Medulla oblongata (tissue), 1 donor: ENCODE results near the gene PTX3.

ENCODE experiments used
- DNase-seq: peaks from one replicate; pipeline ENCODE4 v3.0.0-alpha.2; 2015; ENCODE audit errors: extremely low spot score

Gene PTX3

DNA sequence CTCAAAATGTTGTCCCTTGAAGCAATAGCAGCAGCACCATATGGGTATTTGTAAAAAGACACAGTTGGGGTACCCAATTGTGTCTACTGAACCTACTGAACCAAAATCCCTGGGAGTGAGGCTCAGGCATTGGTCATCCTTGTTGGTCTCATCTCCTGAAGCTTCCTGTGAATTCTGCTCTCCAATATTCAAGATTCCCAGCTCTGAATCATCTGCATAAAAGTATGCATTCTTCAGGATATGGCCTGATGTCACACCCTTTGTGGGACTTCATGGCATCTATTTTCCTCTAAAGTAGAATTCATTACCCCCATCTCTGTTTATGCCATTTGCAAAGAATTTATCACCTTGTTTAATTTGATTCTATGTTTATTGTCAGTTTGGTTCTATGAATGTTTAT lies 13.3 kb upstream of the PTX3 start:
- DNase-seq: no peak

DNA sequence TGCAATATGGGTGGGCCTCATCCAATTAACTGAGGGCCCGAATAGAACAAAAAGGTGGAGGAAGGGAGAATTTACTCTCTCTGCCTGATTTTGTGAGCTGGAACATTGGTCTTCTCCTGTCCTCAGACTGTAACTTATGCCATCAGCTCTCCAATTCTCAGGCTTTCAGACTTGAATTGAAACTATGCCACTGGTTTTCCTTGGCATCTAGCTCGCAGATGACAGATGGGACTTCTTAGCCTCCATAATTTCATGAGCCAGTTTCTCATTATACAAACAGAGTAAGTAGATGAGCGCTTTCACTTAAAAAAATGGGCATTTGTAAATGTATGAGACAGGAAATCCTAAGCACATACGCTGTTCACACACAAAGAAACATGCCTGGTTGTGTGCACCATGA lies 8.7 kb upstream of the PTX3 start:
- no peak for DNase-seq

DNA sequence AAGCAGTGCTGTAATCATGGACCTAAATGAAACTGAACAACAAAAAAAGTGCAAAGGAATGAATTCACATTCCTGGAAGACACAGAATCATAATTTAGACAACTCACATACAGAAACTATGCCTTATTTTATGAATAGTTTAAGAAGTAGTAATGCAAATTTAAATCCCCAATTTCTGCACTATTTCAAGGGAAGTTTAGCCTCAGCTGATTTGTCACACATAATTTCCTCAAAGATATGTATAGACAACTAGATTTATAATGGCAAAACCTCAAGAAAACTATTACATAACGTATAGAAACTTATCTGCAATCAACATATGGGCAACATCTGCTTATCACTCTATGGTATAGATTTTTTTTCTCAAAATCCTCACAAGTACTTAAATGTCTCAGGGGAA lies 7.8 kb upstream of the PTX3 start:
- DNase-seq: no peak

DNA sequence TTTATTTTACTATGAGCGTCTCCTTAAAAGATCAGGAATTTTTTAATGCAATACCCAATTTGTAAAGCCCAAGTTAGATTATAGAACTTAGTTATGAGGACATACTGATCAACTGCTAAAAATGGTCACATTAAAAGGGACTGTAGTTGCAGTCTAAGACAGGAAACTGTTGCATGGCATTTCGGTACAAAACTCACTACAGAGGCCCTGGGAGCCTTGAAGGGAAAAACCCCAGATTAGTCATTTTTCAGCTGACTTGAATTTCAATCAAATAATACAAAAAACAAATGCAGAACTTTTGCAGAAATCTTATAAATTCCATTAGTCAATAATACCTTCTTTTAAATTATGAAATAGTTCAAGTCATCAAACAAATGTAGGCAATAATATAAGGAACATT lies 6.9 kb upstream of the PTX3 start:
- no peak for DNase-seq

DNA sequence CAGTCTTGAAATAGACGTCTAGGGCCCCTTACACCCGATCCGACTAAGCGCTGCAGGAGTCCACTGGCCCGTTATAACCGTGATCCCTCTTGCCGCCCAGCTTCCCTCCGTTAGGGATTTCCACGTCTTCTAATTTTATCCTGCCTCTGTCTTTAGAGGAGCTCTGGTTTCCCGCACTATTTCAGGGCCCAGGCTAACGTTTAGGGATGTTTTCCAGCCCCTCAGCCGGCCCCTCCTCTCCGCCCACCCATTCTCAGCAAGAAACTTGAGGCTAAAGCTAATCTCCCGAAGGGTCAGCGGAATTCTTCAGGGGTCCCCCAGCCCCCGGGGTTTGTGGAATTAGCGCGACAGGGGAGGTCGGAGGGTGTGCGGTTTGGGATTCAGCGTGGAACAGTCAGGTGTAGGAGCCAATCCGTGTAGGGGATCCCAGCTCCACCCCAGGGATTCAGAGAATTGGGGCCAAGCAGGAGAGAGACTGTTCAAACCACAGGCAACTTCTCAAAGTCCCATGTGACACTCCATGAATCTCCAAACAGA lies 1.6 kb downstream of the PTX3 start:
- DNase-seq: no peak

DNA sequence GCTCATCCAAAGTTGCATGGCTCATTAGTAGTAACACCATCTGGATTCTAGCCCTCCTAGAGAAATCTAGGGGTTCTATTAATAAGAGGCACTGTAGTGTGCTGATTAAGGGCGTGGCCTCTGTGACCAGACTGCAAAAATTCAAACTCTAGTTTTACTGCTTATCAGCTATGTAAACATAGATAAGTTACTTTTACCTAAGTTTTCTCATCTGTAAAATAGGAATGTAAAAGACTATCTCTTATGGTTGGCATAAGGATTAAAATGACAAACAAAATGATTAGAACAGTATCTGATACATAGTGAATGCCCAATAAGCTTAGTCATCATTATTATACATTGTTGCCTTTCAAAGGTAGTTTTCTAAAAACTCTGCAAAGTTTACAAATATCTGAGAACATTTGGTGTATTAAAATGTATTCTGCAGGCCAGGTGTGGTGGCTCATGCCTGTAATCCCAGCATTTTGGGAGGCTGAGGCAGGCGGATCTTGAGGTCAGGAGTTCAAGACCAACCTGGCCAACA lies 4.5 kb downstream of the PTX3 start:
- DNase-seq: no peak

DNA sequence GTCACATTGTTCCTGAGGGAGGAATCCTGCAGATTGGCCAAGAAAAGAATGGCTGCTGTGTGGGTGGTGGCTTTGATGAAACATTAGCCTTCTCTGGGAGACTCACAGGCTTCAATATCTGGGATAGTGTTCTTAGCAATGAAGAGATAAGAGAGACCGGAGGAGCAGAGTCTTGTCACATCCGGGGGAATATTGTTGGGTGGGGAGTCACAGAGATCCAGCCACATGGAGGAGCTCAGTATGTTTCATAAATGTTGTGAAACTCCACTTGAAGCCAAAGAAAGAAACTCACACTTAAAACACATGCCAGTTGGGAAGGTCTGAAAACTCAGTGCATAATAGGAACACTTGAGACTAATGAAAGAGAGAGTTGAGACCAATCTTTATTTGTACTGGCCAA lies 6.1 kb downstream of the PTX3 start:
- DNase-seq: no peak

DNA sequence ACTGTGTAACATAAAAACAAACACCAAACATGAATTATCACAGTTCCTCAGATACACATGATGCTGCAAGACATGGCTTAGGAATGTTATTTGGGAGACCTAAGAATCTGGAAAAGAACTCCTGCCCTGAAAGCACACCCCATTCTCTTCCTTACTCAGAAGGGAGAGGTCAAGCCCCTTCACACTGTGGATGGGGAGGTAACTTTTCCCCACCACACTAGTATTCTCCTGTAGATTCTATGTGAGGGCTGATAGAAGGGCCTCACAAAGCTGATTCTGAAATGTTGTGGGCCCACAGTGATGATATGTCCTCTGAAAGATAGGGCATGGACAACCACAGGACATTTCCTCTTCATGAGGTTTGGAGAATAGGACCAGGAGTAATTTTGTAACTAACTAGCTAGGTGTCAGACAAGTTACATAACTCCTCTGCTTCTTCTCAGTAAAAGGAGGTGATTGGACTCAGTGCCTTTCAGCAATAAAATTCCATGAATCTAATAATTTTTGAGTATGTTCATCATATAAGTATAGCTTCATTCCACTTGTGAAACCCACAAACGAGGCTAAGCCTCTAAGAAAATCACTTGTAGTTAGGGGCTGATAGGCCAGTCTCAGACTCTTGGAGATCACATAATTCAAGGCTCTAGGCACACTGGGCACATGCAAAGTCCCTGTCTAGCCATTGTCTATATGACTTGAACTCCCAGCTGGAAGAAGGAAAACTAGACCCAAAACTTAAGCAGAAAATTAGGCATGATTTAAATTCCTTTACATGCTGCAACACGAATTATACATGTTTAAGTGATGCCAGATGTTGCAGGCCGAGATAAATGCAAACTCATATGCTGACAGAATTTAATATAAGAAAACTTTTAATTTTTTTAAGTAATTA lies 7.5 kb downstream of the PTX3 start:
- no peak for DNase-seq

DNA sequence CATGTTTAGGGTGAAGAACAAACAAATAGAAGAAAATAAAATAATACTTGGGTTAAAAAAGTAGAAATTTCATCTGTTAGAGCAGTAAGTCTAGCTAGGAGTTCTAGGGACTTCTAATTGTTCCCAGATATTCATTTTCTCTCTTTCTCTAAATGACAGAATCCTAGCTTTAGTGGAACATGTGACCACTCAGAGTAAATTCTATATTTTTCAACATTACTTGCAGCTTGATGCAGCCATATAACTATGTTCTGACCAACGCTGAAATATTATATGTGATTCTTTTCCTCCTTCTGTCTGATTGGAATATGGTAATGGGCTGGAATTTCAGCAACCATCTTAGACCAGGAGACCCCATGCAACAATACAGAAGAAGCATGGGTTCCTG lies 8.1 kb downstream of the PTX3 start:
- no peak for DNase-seq

DNA sequence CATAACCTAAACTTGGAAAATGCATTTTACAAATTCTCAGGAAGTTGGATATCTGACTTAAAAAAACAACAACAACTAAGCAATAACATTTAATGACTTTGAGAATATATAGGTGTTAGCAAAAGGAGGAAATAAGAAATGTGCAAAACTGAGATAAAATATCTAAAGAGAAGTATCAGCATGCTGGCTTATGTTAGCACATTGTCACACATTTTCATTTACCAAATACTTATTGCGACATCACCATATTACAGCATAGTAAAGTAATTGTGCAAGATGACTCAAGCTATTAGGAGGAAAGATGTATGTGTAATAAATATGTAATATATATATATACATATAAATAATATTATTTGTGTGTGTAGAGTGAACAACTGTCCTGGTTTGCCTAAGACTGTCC lies 9.2 kb downstream of the PTX3 start:
- DNase-seq: no peak

DNA sequence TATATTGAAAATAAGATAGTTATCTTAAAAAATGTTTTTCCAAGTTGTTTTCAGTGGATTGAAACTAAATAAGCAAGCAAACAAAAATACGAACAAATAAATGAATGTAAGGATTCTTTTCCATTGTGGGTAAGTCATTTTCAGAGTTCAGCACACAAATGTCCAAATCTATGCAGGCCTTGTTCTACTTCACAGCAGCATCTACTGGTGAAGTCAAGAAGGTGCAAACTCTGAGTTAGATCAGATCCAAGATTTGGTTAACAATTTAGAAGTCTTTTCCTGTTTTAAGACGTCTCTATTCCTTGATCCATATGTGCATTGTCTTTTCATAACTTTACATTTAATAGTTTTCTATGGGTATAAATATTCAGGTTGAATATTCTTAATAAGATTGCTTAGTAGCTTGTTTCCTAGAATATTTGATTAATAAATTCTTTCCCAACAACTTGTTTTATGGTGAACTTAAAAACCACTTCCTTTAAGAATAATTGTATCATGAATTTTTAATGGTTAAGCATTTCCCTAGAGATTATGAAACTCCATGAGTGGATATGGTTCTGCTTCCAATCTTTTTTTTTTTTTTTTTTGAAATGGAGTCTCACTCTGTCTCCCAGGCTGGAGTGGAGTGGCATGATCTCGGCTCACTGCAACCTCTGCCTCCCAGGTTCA lies 10.5 kb downstream of the PTX3 start:
- peak; percentile 54 for DNase-seq

DNA sequence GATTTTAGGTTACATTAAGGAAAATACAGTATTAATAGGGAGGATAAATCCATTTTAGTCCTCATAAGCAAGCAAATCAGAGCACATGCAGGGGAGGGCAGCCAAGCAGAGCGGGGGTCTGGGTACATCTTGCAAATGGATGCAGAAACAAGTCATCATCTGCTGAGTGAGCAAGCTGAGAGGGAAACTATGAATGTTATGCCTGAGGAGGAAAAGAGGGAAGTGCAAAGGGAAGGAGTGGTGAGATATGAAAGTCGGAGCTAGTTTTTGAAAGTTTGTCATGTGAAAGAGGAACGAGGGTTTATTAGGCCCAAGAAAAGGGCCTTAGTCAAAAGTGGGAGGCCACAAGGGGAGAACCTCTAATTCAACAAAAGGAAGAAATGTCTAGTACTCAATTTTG lies 15.4 kb downstream of the PTX3 start:
- DNase-seq: no peak

DNA sequence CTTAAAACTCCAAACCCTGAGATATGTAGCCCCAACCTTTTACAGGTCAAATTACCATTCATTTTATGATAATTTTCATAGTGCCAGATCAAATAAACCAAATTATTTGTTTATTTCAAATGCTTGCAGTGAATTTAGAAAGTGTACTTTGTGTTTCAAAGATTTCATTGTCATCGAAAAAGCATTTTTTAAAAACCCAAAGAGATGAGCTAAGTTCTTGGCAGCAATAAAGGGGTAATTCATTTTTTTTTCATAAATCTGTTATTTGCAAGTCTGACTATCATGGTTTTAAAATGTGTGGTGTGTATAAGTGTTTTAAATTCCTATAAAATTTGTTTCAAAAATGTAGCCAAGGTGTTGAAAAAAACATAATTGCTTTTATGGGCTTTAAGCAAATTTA lies 17.2 kb downstream of the PTX3 start:
- DNase-seq: no peak

DNA sequence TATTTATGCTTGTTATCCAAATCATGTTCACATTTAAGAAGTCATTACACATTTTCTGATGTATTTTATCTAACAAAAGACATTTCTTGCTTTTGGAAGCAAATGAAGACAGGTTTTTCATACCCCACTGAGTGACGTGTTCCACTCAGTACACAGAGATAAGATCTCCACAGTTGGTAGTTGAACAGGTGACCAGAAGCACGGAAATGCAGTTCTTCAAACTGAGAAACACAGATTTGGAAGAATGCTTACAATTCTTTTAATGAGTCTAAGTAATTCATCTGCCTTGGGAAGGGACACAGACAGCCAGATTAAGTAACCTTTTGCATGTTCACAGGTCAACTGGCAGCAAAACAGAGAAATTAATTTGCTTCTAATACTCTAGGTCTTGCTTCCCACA lies 23.1 kb downstream of the PTX3 start:
- no peak for DNase-seq

DNA sequence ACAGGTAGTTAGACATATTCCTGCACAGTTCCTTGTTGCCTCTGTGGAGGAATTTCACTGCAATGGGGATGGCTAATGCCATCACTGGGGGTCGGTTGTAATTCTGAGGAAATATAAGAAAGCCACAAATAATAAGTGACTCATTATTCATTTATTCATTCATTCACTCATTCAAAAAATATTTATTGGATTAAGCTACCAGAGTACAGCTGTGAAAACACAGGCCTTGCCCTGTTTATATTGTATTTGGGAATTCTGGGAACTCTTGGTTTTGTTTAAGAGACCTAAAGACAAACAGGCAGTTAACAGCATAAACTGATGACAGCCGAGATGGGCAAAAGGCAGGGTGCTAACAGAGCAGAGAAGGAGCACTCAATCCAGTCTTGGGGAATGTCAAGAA lies 23.6 kb downstream of the PTX3 start:
- DNase-seq: no peak

DNA sequence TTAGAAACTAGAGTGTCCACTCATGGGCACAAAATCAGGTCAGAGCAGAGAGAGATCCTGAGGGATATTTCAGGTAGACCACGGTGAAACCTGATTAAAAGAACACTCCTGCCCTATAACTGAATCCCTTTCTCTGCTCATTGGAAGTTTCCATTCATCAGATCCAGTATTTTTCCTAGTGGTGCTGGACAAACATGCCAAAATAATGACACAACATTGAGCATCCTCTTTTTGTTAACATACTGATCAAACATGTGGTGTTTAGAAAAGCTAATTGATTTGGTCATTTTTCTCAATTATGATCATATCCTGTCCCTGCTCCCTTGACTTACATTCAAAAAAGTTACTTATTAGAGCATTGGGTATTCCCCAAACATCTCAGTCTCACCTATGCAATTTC lies 27.2 kb downstream of the PTX3 start:
- no peak for DNase-seq

DNA sequence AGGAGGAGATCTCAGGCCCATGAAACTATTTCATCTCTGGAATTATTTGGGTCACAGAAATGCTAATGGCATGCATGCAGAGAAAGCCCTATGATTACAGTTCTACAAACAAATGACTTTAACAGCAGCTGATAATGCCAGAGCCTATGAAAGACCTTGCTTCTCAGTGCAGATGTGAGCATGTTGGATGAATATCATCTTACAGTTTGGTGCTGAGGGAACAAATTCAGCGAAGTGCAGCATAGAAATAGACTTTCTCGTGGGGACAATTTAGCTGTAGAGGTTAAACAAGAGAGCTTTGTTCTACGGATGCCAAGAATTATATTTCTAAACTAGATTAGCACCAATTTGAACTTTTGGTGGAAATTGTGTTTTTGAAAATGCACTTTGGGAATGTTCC lies 27.7 kb downstream of the PTX3 start:
- DNase-seq: no peak

DNA sequence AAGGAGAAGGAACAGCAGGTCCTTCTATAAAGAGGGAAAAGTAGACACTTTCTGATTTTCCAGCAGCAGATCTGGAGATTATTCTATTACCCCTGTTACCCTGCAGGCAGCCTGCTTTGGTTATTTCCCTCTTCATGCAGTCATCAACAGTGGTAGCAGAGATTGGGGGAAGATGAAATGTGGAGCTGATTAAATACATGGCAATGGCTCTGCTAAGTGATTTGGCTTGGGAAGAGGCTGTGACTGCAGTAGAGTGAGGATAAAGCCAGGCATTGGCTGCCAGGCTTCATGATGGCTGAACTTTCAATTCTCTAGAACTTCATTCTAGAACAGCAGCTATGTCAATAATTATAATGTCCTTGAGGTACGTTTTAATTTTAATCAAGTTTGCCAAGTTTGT lies 29.1 kb downstream of the PTX3 start:
- DNase-seq: no peak

DNA sequence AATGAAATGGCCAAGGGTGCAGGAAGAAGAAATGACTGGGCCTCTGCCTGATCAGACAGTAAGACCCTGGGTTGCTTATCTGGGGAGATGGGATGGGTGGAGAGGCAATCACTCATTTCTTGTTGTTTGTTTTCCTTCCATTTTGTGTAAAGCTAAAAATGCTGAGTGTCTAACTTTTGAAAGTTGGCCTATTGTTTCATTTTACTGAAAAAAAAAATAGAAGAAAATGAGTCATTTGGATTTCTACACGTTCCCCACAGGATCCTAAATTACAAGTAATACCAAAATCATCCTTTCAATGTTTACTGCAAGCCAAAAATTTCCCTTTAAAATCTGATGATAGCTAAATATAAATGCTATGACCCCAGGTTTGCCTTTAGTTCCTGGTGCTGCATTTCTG lies 30.6 kb downstream of the PTX3 start:
- no peak for DNase-seq

DNA sequence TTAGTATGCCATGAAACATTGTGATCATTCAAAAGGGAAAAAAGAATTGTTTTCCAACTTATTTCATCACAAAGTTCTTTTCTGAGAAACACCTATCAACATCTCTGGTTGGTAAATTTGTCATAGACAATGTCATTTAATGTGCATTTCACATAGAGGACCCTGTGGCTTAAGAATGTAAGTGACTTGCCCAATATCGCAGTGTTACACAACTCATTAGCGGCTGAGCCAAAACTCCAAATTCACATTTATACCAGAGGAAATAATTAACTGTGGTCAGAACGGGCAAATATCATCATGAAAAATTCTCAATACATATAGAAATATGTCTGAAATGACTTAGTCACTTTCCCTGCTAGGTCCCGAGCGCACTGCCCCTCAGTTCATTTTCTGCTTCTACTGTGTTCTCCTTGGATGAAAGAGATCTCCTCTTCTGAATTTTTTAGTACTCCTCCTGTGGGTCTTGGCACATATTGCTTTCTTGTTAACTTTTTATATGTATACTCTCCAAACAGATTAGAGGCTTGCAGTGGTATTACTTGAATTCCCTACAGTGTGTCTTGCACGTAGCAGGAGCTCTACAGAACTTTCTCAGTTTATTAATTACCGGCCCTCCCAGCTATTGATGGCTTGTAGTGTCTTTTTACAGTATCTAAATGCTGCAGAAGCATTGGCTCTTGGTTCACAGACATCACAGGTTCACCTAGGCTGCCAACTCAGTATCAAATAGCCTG lies 33.1 kb downstream of the PTX3 start:
- no peak for DNase-seq

DNA sequence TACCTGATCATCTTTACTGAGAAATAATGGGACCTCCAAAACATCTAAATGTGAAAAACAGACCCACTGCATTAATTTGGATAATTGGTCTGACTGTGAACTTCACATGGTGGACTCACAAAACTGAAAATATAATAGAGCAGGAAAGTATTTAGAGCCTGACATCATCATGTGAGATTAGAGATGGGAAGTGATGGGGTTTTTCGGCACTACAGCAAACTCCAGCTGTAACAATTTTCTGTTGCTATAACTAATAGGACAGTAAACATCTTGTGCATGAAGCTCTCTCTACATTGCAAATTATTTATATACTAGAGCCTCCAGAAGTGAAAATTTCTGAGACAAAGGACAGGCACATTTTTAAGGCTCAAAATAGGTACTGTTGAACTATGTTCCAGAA lies 34.4 kb downstream of the PTX3 start:
- no peak for DNase-seq

DNA sequence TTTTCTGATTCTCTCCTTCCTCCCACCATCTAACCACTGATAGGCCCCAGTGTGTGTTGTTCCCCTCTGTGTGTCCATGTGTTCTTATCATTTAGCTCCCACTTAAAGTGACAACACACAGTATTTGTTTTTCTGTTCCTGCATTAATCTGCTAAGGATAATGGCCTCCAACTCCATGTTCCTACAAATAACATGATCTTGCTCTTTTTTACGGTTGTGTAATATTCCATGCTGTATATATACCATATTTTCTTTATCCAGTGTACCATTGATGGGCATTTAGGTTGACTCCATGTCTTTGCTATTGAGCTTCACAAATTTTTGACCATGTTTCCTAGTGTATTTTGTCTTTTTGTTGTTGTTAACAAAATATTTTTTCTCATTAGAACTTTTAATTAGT lies 36.0 kb downstream of the PTX3 start:
- no peak for DNase-seq
